HEK293 (cell line): Measurements from ENCODE around the gene DLGAP4.

Experiments used
- SETDB1 ChIP-seq: IDR thresholded peaks from one replicate; pipeline ENCODE4 v1.6.1; 2017; ENCODE audit warnings: mild to moderate bottlenecking, low read length, moderate library complexity, mixed read lengths; ENCODE audit not compliant: insufficient read length
- TCF7L2 ChIP-seq: IDR thresholded peaks from 2 replicates; pipeline ENCODE4 v1.6.1; 2011; ENCODE audit warnings: low read depth, mild to moderate bottlenecking, inconsistent platforms, low read length, moderate library complexity, borderline replicate concordance
- ZBTB48 ChIP-seq: fragments of 450-650 bp; formaldehyde crosslinking; IDR thresholded peaks from 2 replicates; pipeline ENCODE4 v1.5.1; 2016; ENCODE audit warnings: missing biosample characterization, missing genetic modification characterization
- ZNF121 ChIP-seq: fragments of 450-650 bp; formaldehyde crosslinking; IDR thresholded peaks from 2 replicates; pipeline ENCODE4 v1.5.1; 2016; ENCODE audit warnings: missing biosample characterization, missing genetic modification characterization
- ZNF24 ChIP-seq: fragments of 450-650 bp; formaldehyde crosslinking; IDR thresholded peaks from 2 replicates; pipeline ENCODE4 v1.5.1; 2016; ENCODE audit warnings: missing biosample characterization, missing genetic modification characterization
- ZNF274 ChIP-seq, 2 experiments: fragments of 200-500 bp in 1 of 2; fragments of 450-650 bp in 1 of 2; sonication (Bioruptor generic) in 1 of 2; formaldehyde crosslinking in 1 of 2; IDR thresholded peaks; 2 replicates each; pipeline versions ENCODE4 v1.5.1 to v1.6.1; 2014 to 2016; ENCODE audit warnings: borderline replicate concordance in 1 of 2, inconsistent platforms in 1 of 2, low read length in 1 of 2, missing biosample characterization in 1 of 2, missing genetic modification characterization in 1 of 2
- ZNF426 ChIP-seq: fragments of 450-650 bp; formaldehyde crosslinking; IDR thresholded peaks from 2 replicates; pipeline ENCODE4 v1.5.1; 2017; ENCODE audit warnings: missing biosample characterization, missing genetic modification characterization, mild to moderate bottlenecking, inconsistent platforms, moderate library complexity
- TF ChIP-seq, protein P1 (sequence below): fragments of 450-650 bp; formaldehyde crosslinking; IDR thresholded peaks from 2 replicates; pipeline ENCODE4 v1.5.1; 2016; ENCODE audit warnings: missing biosample characterization, missing genetic modification characterization

GRCh38 chr20:36418711-36419110 lies 112.6 kb downstream of the DLGAP4 start:
- TF ChIP-seq ZBTB48 (tag by site-specific recombination) = no peak
- no peak for TF ChIP-seq ZNF121 (tag by site-specific recombination)
- TF ChIP-seq, protein P1, sequence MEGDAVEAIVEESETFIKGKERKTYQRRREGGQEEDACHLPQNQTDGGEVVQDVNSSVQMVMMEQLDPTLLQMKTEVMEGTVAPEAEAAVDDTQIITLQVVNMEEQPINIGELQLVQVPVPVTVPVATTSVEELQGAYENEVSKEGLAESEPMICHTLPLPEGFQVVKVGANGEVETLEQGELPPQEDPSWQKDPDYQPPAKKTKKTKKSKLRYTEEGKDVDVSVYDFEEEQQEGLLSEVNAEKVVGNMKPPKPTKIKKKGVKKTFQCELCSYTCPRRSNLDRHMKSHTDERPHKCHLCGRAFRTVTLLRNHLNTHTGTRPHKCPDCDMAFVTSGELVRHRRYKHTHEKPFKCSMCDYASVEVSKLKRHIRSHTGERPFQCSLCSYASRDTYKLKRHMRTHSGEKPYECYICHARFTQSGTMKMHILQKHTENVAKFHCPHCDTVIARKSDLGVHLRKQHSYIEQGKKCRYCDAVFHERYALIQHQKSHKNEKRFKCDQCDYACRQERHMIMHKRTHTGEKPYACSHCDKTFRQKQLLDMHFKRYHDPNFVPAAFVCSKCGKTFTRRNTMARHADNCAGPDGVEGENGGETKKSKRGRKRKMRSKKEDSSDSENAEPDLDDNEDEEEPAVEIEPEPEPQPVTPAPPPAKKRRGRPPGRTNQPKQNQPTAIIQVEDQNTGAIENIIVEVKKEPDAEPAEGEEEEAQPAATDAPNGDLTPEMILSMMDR (tag by site-specific recombination) = no peak
- TF ChIP-seq SETDB1 = no peak
- TF ChIP-seq ZNF426 = no peak
- no peak for TF ChIP-seq TCF7L2
- TF ChIP-seq ZNF274 (IDR thresholded peaks at IDR 0.05; ENCODE audit: low read length) = no peak
- no peak for TF ChIP-seq ZNF274 (tag by site-specific recombination; IDR thresholded peaks at IDR 0.05; ENCODE audit: borderline replicate concordance)
- TF ChIP-seq ZNF24 (tag by site-specific recombination) = no peak
